Right renal cortex interstitium (tissue), 3 donors: ENCODE results near the gene PPM1H. TPM values are rescaled to one million over a fixed set of nuclear protein-coding genes. Genes with fewer than 3 reads are reported as not detected.

ENCODE experiments used
- DNase-seq, 3 donors: peaks; one replicate each; pipeline ENCODE4 v3.0.0-alpha.2; 2013; ENCODE audit warnings: low read depth in 3 of 3, low spot score in 2 of 3
- polyA plus RNA-seq, 3 donors: library from polyadenylated mRNA; unstranded; fragments of 120-200 nt; gene quantifications; one replicate each; pipeline ENCODE4 v1.2.1, GENCODE V29; 2013; ENCODE audit not compliant: insufficient read length in 3 of 3

PPM1H gene
- polyA plus RNA-seq, 3 donors, result 28.9 to 31.2 (median 29.2) TPM

DNA sequence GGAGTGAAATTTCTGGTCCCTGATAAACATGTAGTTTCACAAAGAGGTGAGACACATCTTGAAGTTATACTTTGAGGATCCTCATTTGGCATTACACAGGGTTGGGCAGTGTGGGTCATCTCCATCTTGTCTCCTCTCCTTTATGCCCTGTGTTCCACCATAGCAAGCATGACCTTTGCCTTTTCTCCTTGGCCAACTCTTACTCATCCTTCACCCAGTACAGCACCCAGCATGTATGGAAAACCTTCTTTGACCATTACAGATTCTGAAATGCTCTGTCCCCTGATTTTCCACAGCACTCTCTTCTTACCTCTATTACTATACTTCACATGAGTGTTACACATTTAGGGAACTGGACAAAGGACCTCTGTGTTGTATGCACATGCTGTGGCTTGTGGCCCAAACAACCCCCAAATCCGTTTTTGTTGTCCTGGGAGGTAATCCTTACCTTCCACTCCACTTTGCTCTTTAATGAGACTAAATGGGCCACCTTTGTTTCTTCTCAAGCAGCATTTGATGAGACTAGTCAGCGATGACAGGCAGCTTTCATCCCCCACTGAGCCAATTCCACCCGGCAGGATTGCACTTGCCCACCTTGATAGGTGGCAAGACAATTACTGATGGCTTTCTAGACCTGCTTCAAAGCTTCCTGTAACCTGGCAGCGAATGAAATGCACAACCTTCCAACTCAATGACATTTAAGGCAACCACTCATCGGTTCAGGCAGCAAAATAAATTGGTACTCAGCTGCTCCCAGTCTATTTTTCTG, 304.8 kb downstream of the PPM1H start:
- no peak for DNase-seq

DNA sequence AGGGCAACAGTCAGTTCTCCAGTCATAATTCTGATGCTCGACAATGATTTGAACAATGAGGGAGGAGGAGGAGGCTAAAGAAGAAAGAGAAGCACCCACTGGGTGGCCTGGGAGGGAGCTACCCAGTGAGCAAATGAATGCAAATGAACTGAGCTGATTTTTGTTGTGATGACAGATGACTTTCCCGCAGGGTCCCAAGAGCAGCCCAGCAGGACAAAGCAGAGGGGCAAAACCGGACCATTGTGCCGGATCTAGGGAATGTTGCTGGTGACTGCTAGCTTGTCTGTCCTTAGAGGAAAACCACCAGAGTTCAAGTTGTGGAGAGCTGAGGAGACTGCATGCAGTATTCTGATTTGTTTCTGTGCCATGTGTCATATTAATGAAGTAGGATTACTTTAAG, 305.5 kb downstream of the PPM1H start:
- no peak for DNase-seq

DNA sequence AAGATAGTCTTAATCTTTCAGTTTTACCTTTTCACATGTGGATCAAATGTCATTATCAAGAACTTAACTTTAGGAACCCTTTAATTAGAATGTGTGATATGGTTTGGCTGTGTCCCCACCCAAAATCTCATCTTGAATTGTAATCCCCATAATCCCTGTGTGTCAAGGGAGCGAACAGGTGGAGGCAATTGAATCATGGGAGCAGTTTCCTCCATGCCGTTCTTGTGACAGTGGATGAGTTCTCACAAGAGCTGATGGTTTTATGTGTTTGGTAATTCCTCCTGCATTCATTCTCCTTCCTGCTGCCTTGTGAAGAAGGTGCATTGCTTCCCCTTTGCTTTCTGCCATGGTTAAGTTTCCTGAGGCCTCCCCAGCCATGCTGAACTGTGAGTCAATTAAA, 307.8 kb downstream of the PPM1H start:
- no peak for DNase-seq

DNA sequence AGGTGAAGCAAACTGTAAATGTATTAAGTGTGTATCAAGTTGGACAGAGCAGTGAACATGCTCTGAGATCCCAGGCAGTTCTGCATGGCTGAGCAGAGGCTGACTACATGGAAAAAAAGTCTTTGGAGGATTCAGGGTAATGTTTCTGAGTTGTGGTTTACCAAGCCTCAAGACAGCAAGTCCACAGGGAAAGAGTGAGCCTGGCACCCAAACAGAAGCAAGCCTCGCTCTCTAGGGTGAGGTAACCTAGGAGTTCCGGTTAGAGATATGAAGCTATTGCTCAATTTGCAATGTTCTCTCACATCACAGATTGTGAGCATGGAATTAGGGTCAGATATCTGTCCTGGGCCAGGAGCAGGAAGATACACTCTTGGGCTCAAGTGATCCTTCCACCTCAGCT, 309.7 kb downstream of the PPM1H start:
- DNase-seq, result no peak

GRCh38 chr12:62622177-62622576, 312.8 kb downstream of the PPM1H start:
- DNase-seq, result no peak

GRCh38 chr12:62621101-62621638, 313.8 kb downstream of the PPM1H start:
- DNase-seq, result no peak

DNA sequence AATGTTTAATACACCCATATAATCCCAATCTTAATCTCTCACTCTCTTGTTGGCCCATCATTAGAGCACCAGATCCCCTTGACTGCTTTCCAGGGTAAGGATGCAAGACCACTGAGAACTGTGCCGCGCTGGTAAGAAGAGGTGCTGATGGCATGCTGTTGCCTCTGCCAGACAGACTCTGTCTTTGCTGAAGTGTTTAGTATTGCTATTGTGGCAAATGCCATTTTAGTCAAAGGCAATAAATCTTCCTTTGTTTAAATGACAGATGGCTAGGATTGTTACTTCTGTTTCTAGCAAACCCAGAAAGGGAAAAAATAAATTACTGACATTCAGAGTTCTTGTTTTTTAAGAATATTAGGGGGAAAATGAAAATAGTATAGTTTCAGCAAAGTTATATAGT, 316.0 kb downstream of the PPM1H start:
- DNase-seq, result no peak

- DNase-seq, result no peak
Measured at GRCh38 chr12:62618319-62618718, 316.6 kb downstream of the PPM1H start.

GRCh38 chr12:62613081-62613480, 321.9 kb downstream of the PPM1H start:
- no peak for DNase-seq

GRCh38 chr12:62606654-62607053, 328.3 kb downstream of the PPM1H start:
- DNase-seq, result no peak

DNA sequence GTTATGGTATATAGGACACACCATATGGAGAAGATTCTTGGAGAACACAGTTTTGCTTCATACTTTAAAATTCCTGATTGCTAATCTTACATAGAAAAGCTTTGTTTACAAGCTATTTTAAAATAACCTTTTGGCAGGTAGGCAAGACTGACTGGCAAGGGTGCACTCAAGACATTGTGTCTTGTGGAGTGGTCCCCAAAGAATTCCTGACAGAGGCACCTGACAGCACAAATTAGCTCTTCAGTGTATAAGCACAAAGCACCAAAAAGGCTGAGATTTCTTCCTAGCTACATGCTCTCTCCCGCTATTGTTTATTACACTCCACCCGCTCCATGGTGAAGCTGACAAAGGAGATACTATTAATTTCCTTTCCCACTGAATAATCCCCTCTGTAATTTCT, 329.0 kb downstream of the PPM1H start:
- no peak for DNase-seq

GRCh38 chr12:62604871-62605270, 330.1 kb downstream of the PPM1H start:
- DNase-seq, result no peak

GRCh38 chr12:62604373-62604772, 330.6 kb downstream of the PPM1H start:
- no peak for DNase-seq

DNA sequence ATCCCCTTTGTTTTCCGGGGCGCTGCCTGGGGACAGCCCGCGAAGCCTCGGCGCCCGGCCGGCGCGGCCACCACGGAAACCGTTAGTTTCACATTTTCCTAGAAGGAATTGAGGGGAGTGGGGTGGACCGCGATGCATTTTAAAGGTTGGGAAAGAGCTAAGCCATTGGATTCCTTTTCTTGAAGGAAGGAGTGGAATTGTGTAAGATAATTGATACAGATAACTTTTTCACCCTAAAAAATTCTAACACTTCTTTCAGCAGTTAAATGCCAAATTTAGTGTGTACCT, 331.2 kb downstream of the PPM1H start:
- DNase-seq, result no peak

DNA sequence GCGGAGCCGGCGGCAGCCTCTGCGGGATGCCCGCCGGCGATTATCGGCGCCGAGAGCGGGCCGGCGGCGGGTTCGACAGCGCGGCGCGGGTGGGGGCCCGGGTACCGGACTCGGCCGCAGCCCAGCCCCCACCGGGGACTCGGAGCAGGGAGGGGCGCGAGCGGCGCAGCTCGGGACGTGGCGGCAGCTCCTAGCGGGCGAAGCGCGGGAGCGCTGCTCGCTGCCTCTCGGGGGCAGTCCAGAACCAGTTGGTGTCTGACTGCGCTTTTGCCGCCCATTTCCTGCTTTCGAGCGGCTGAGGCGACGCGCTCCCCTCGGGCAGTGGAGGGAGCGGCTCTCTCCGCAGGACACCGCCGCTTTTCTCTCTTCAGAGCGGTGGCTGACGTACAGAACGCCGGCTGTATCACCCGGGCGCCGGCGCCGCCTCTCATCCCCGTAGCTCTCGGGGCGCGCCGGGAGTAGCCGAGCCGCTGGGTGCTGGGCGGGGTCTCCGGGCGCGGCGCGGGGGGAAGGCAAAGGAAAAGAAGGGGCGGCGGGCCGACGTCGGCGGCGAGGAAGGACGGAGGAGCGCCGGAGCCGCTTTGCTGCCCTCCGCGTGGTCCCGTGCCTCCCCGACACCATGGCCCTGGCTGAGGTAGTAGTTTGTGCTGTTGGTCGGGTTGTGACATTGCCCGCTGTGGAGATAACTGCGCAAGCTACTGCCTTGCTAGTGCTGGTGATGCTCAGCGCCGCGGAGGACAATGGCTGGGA, 331.7 kb downstream of the PPM1H start:
- peak in 2 of 3 donors; percentile 75 to 82 for DNase-seq

DNA sequence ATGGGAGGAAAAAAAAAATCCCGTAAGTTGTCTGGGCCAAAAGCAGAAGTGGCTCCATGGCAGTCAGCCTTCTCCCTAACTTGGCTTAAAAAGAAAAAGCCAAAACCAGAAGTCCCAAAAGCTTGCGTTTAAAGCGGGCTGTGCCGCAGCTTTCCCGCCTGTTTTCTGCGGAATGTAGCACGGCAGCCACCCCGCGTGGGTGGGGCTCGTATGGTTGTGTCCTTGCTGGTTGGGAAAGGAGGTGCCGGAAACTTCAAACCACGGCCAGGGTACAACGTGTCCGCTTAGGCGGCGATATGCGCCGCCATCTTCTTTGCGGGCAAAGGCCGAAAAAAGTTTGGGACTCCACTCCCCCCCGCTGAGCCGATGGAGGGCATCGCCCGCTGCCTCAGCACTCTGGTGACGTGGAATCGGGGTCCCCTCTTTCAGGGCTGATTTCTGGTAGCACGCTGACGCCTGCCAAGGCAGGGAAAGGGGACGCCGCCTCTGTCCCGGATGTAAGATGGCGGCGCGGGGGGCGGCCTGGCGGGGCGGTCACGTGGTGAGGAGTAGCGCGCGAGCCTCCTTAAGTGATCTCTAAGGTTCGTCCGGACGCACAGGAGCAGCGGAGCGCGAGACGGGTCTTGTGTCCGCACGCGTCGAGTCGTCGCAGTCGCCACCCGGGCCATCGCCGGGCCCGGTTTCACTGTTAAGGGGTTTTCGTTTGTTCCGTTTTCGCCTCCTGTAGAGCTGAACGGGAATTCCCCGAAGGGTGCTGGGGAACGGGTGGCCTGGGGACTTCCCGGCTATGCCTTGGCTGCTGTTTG, 332.5 kb downstream of the PPM1H start:
- DNase-seq, result peak; percentile 83 to 87 (median 84)

DNA sequence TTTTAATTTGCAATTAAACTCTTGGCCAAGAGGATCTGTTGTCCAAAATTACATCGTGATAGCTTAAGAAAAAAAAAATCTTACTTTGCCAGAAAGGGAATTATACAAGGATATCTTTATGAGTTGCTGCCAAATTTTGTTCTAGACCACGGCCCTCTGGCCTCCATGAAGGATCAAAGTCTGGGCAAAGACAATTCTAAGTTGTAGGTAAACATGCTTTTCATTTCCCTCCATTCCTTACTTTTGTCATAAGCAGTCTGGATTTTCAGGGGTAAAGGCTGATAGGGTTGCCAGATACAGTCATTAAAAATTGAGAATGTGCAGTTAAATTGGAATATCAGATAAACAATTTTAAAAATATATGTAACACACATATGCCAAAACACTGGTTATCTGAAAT, 333.2 kb downstream of the PPM1H start:
- no peak for DNase-seq

GRCh38 chr12:62599854-62600437, 335.0 kb downstream of the PPM1H start:
- no peak for DNase-seq

- DNase-seq, result no peak
Measured at GRCh38 chr12:62598846-62599245, 336.1 kb downstream of the PPM1H start.

GRCh38 chr12:62597253-62597652, 337.7 kb downstream of the PPM1H start:
- no peak for DNase-seq
